ENCODE results near the gene HDAC7.

GRCh38 chr12:47791874-47792273, 27.8 kb downstream of the HDAC7 start:
- TF ChIP-seq, protein P1, sequence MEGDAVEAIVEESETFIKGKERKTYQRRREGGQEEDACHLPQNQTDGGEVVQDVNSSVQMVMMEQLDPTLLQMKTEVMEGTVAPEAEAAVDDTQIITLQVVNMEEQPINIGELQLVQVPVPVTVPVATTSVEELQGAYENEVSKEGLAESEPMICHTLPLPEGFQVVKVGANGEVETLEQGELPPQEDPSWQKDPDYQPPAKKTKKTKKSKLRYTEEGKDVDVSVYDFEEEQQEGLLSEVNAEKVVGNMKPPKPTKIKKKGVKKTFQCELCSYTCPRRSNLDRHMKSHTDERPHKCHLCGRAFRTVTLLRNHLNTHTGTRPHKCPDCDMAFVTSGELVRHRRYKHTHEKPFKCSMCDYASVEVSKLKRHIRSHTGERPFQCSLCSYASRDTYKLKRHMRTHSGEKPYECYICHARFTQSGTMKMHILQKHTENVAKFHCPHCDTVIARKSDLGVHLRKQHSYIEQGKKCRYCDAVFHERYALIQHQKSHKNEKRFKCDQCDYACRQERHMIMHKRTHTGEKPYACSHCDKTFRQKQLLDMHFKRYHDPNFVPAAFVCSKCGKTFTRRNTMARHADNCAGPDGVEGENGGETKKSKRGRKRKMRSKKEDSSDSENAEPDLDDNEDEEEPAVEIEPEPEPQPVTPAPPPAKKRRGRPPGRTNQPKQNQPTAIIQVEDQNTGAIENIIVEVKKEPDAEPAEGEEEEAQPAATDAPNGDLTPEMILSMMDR (IDR thresholded peaks at IDR 0.05; ENCODE audit: insufficient read depth, low read depth, low read length) = no peak
- TF ChIP-seq EZH2 (IDR thresholded peaks at IDR 0.05; ENCODE audit: insufficient read depth, low read length) = no peak

All from astrocyte (in vitro differentiated cells and primary cell).